GM12875 (cell line): ENCODE results near the gene MAN1B1.
"Not testable (repeated sequence)": the region's sequence is repeated elsewhere in the genome, so short reads cannot be mapped to it uniquely, and the experiment has no call there.

Source experiments
- H3K4me3 ChIP-seq: one replicate; pipeline ENCODE4 v1.5.1; 2011; ENCODE audit warnings: low read depth, low read length, control low read depth
- TF ChIP-seq, protein P1 (sequence below): IDR thresholded peaks from 2 replicates; pipeline ENCODE4 v1.5.1; 2011; ENCODE audit warnings: low read depth, mild to moderate bottlenecking, control low read depth, inconsistent platforms, low read length, moderate library complexity, borderline replicate concordance; ENCODE audit not compliant: insufficient read depth

Gene MAN1B1

DNA sequence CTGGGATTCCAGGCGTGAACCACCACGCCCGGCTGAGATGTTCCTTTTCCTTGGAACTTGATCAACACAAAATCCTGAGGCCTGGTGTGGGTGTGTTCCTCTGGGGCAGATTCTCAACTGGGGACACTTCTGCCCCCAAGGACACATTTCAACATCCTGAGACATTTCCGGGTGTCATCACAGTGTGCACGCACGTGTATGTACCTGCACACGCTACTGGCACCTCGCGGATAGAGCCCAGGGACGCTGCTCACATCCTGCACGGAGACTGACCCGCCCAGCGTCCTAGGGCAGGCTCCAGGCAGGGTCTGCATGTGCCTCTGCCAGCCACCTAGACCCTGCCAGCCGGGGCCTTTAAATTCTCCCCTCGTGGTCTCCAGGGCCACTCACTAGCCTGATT is 24.4 kb upstream of the MAN1B1 start:
- H3K4me3 ChIP-seq, result no peak overlapping the region
- TF ChIP-seq, protein P1, sequence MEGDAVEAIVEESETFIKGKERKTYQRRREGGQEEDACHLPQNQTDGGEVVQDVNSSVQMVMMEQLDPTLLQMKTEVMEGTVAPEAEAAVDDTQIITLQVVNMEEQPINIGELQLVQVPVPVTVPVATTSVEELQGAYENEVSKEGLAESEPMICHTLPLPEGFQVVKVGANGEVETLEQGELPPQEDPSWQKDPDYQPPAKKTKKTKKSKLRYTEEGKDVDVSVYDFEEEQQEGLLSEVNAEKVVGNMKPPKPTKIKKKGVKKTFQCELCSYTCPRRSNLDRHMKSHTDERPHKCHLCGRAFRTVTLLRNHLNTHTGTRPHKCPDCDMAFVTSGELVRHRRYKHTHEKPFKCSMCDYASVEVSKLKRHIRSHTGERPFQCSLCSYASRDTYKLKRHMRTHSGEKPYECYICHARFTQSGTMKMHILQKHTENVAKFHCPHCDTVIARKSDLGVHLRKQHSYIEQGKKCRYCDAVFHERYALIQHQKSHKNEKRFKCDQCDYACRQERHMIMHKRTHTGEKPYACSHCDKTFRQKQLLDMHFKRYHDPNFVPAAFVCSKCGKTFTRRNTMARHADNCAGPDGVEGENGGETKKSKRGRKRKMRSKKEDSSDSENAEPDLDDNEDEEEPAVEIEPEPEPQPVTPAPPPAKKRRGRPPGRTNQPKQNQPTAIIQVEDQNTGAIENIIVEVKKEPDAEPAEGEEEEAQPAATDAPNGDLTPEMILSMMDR, result no peak

DNA sequence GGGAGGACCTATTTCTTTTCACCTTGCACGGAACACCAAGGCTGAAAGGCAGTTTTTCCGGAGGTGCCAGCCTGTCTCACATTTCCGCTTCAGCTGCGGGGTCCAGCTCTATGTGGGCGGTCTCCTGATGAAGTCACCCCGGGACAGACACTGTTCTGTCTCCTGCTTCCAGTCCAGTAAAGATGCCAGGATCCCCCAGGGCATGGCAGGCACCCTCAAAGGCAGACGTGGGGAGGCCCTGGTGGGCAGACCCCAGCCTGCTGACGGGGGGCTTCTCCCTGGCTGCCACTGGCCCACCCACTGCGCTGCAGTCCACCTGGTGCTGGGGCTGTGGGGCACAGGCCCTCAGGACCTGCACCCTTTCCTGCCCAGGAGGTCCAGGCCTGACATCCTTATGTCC is 24.0 kb upstream of the MAN1B1 start:
- not testable (repeated sequence) for H3K4me3 ChIP-seq

DNA sequence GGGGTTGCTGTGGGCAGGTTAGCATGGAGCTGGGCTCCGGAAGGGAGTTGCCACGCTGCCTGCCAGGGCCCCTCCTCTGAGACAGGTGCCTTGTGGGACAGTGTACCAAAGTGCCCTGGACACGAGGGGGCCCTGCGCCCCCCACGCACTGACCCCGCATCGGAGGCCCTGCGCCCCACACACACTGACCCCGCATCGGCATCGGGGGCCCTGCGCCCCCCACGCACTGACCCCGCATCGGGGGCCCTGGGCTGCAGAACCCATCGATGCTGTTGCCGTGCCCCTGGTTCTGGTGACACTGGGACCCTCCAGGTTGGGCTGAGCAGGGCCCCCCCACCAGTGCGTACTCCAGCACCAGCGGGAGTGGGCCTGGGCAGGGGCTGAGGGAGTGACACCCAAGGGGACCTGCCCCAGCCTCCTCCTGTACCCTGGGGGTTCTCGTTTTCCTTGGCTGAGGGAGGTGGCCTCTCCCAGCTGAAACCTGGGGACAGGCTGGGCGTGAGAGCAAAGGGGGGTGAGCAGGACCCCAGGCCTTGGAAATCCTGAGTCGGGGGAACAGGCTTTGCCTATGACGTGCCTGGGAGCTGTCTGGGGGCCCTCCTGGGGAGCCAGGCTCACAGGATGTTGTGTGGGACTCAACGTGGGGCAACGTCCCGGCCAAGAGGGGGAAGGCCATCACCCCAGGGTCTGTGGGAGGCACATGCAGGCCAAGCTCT is 23.3 kb upstream of the MAN1B1 start:
- TF ChIP-seq, protein P1, result no peak
- H3K4me3 ChIP-seq, result no peak overlapping the region

DNA sequence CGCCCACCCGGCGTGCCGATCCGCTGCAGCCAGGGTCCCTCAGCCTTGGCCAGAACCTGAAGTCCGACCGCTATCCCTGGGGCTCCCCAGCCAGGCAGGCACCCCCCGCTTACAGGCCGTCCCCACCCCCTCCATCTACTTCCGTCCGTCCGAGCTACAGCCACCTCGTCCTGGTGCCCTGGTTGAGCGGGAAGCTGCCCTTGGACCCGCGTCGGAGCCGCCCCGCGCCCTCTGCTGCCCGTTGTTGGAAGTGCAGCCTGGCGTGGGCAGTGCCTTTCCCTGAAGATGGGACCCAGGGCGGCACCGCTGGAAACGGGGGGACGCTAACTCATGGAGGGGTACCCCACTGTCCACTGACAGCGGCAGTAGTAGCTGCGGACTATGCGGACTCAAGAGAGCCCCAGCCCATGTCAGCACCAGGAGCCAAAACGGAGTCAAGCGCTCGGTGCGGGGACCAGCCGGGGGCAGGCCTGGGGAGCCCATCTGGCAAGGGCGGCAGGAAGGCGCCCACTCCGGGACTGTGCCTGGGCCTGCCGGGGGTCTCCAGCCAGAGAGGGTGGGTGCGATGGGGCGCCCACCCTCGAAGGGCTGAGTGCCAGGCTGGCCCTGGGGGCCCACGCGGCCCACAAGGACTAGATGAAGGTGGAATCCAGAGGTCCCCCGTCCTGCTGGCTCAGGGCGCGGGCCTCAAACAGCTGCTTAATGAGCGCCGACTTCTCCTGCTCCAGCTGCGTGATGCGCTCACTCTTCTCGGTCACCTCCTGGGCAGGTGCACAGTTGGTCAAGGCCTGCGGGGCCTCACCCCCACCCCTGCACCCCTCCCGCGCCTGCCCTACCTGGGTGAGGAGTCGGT is 22.5 kb upstream of the MAN1B1 start:
- TF ChIP-seq, protein P1, result peak; percentile 95

DNA sequence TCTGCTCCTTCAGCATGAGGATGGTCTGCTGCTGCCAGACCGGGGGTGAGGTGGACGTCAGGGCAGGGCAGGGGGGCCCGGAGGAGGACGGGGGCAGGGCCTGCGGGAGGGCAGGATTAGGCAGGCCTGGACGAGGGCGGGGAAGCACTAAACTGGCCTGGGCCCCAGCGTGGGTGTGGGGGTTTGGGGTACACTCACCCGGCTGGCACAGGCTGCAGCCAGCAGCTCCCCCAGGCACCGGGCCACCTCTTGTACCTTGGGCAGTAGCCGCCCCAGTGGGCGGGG is 22.0 kb upstream of the MAN1B1 start:
- TF ChIP-seq, protein P1, result no peak
- H3K4me3 ChIP-seq, result no peak overlapping the region

More for the DNA sequence above, 22.5 kb upstream of the MAN1B1 start:
- H3K4me3 ChIP-seq, result no peak overlapping the region

DNA sequence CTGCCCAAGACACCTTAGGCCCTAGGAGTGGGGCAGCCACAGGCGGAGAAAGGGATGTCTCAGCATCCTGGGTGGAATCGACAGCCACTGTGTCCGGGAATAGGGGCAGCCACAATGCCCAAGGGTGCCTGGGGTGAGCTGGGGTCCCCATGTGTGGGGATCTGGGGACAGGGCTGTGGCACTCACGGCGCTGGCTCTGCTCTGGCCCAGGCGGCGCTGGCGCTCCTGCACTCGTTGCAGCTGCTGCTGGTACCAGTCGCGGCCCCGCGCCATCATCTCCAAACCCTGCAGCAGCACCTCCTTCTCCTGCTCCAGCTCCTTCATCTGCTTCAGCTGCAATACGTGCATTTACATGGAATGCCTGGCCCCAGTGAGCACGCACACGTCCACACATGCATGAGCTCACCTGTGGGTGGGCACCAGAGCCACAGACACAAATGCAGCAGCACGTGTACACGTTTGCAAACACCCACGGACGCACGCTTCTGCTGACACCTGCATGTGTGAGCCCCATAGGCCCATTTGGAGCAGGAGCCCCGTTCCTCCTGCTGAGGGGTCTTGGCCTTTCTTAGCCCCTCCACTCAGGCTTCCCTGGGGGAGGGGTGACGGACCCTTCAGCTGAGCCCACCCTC is 21.3 kb upstream of the MAN1B1 start:
- TF ChIP-seq, protein P1, result no peak
- no peak overlapping the region for H3K4me3 ChIP-seq

DNA sequence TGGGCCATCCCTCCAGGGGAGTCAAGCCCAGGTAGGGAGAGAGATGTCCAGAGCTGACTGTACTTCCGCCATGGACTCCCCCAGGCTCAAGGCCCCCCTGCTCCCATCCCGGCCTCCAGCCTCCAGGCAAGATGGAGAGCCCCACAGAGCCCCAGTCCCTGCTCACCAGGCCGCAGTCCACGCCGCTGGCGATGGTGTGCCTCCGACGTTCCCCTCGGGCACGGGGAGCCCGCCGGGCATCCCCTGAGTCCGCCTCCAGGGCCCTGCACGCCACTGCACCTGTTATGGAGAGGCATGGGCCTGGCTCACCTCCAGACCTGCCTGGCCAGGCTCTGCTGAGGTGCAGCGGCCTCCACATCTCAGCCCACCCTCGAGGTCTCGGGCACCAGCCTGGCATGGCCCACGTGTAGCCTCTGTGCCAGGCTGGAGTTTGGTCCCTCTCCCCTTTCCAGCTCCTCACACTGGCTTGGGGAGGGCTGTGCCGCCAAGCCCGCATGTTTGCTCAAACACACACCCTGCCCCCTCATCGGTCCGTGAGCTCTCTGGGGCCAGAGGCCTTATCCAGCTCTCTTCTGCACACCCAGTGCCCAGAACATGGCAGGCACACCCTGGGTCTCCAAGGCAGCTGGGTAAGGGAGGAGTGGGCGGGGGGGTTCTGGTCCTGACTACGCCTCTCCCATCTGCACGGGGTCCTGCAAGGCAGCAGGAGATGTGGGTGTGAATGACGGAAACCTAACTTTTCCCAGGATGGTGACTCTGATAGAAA is 20.5 kb upstream of the MAN1B1 start:
- TF ChIP-seq, protein P1, result no peak
- no peak overlapping the region for H3K4me3 ChIP-seq
